Activated naive CD4-positive, alpha-beta T cell treated with anti-CD3 and anti-CD28 coated beads, Interleukin-2, amount 50 U/mL, for 24 hours (primary cell): ENCODE data around the gene TDP1.

Experiments
- H3K27ac Mint-ChIP-seq: one replicate; pipeline ENCODE4 v1.8.0; 2021; ENCODE audit warnings: mild to moderate bottlenecking, mixed read lengths
- H3K27me3 Mint-ChIP-seq: one replicate; pipeline ENCODE4 v1.8.0; 2021; ENCODE audit warnings: mixed read lengths
- H3K36me3 Mint-ChIP-seq: one replicate; pipeline ENCODE4 v1.8.0; 2021; ENCODE audit warnings: mixed read lengths
- H3K4me1 Mint-ChIP-seq: one replicate; pipeline ENCODE4 v1.8.0; 2021; ENCODE audit warnings: mixed read lengths
- H3K4me3 Mint-ChIP-seq: one replicate; pipeline ENCODE4 v1.8.0; 2021; ENCODE audit warnings: mild to moderate bottlenecking, mixed read lengths
- H3K9me3 Mint-ChIP-seq: one replicate; pipeline ENCODE4 v1.8.0; 2021; ENCODE audit warnings: mixed read lengths

TDP1 gene

GRCh38 chr14:89924268-89924667 is 31.5 kb upstream of the TDP1 start:
- Mint-ChIP-seq H3K4me1 (no peaks in the 10 kb centered on the region), H3K27ac (no peak overlapping the region), H3K9me3 (no peaks in the 10 kb centered on the region), H3K36me3 (no peaks in the 10 kb centered on the region), H3K27me3 (no peaks in the 10 kb centered on the region), H3K4me3 (no peak overlapping the region)

GRCh38 chr14:89926694-89927093 is 29.0 kb upstream of the TDP1 start:
- Mint-ChIP-seq H3K36me3 (peaks cover 4% of the 10 kb centered on the region), H3K4me3 (no peak overlapping the region), H3K27ac (no peak overlapping the region), H3K27me3 (no peaks in the 10 kb centered on the region), H3K4me1 (no peaks in the 10 kb centered on the region), H3K9me3 (no peaks in the 10 kb centered on the region)

- Mint-ChIP-seq H3K9me3 (no peaks in the 10 kb centered on the region), H3K4me1 (no peaks in the 10 kb centered on the region), H3K4me3 (no peak overlapping the region), H3K27me3 (no peaks in the 10 kb centered on the region), H3K27ac (no peak overlapping the region), H3K36me3 (peaks cover 4% of the 10 kb centered on the region)
Measured at GRCh38 chr14:89927186-89927865, 28.4 kb upstream of the TDP1 start.

- no peak overlapping the region for H3K27ac Mint-ChIP-seq
- H3K4me3 Mint-ChIP-seq: no peak overlapping the region
- no peaks in the 10 kb centered on the region for H3K4me1 Mint-ChIP-seq
- H3K9me3 Mint-ChIP-seq: no peaks in the 10 kb centered on the region
- peaks cover 4% of the 10 kb centered on the region for H3K36me3 Mint-ChIP-seq
- no peaks in the 10 kb centered on the region for H3K27me3 Mint-ChIP-seq
Measured at GRCh38 chr14:89933002-89933401, 22.7 kb upstream of the TDP1 start.

- no peaks in the 10 kb centered on the region for H3K27me3 Mint-ChIP-seq
- H3K9me3 Mint-ChIP-seq: no peaks in the 10 kb centered on the region
- H3K36me3 Mint-ChIP-seq: no peaks in the 10 kb centered on the region
- peaks cover under 1% of the 10 kb centered on the region for H3K4me1 Mint-ChIP-seq
- H3K4me3 Mint-ChIP-seq: no peak overlapping the region
- H3K27ac Mint-ChIP-seq: no peak overlapping the region
Measured at GRCh38 chr14:89936654-89937185, 19.0 kb upstream of the TDP1 start.

GRCh38 chr14:89941830-89942377 is 13.8 kb upstream of the TDP1 start:
- Mint-ChIP-seq H3K27ac (peak overlapping the region; percentile 10), H3K36me3 (no peaks in the 10 kb centered on the region), H3K4me3 (no peak overlapping the region), H3K9me3 (no peaks in the 10 kb centered on the region), H3K27me3 (no peaks in the 10 kb centered on the region), H3K4me1 (peaks cover 4% of the 10 kb centered on the region)

- Mint-ChIP-seq H3K9me3 (no peaks in the 10 kb centered on the region), H3K4me1 (peaks cover 7% of the 10 kb centered on the region), H3K27ac (peak overlapping the region; percentile 26), H3K4me3 (no peak overlapping the region), H3K27me3 (no peaks in the 10 kb centered on the region), H3K36me3 (peaks cover 8% of the 10 kb centered on the region)
Measured at GRCh38 chr14:89947344-89947743, 8.4 kb upstream of the TDP1 start.

- peaks cover 35% of the 10 kb centered on the region for H3K4me1 Mint-ChIP-seq
- no peaks in the 10 kb centered on the region for H3K27me3 Mint-ChIP-seq
- H3K4me3 Mint-ChIP-seq: no peak overlapping the region
- no peak overlapping the region for H3K27ac Mint-ChIP-seq
- no peaks in the 10 kb centered on the region for H3K9me3 Mint-ChIP-seq
- peaks cover 16% of the 10 kb centered on the region for H3K36me3 Mint-ChIP-seq
Measured at GRCh38 chr14:89952576-89952975, 3.2 kb upstream of the TDP1 start.

GRCh38 chr14:89953602-89954001 is 2.1 kb upstream of the TDP1 start:
- Mint-ChIP-seq H3K36me3 (peaks cover 14% of the 10 kb centered on the region), H3K9me3 (no peaks in the 10 kb centered on the region), H3K4me1 (peaks cover 44% of the 10 kb centered on the region), H3K27ac (no peak overlapping the region), H3K4me3 (peak overlapping the region; percentile 98), H3K27me3 (no peaks in the 10 kb centered on the region)

GRCh38 chr14:89954070-89955021 is 1.4 kb upstream of the TDP1 start, which contains the start of gene EFCAB11:
TSS of gene EFCAB11 (minus strand) at chr14:89954730. CDS start at chr14:89954660, 70 bp downstream.
- Mint-ChIP-seq H3K36me3 (peaks cover 13% of the 10 kb centered on the region), H3K4me1 (peaks cover 52% of the 10 kb centered on the region), H3K9me3 (no peaks in the 10 kb centered on the region), H3K27ac (peak within 1 kb of the TSS; percentile 95), H3K27me3 (no peaks in the 10 kb centered on the region), H3K4me3 (peak within 1 kb of the TSS; percentile 98)

- Mint-ChIP-seq H3K36me3 (peaks cover 12% of the 10 kb centered on the region), H3K9me3 (no peaks in the 10 kb centered on the region), H3K4me3 (peak overlapping the region; percentile 98), H3K27me3 (no peaks in the 10 kb centered on the region), H3K4me1 (peaks cover 59% of the 10 kb centered on the region), H3K27ac (peak overlapping the region; percentile 95)
Measured at GRCh38 chr14:89955022-89955744, 544 bp upstream of the TDP1 start.

- peaks cover 6% of the 10 kb centered on the region for H3K9me3 Mint-ChIP-seq
- peak overlapping the region; percentile 94 for H3K4me3 Mint-ChIP-seq
- peaks cover 74% of the 10 kb centered on the region for H3K4me1 Mint-ChIP-seq
- peak overlapping the region; percentile 96 for H3K27ac Mint-ChIP-seq
- no peaks in the 10 kb centered on the region for H3K27me3 Mint-ChIP-seq
- peaks cover 19% of the 10 kb centered on the region for H3K36me3 Mint-ChIP-seq
Measured at GRCh38 chr14:89956661-89957009, 908 bp downstream of the TDP1 start.

GRCh38 chr14:89957376-89957775 is 1.6 kb downstream of the TDP1 start:
- Mint-ChIP-seq H3K27ac (peak overlapping the region; percentile 96), H3K4me1 (peaks cover 75% of the 10 kb centered on the region), H3K27me3 (no peaks in the 10 kb centered on the region), H3K4me3 (peak overlapping the region; percentile 94), H3K9me3 (peaks cover 6% of the 10 kb centered on the region), H3K36me3 (peaks cover 19% of the 10 kb centered on the region)

GRCh38 chr14:89957791-89958190 is 2.1 kb downstream of the TDP1 start:
- Mint-ChIP-seq H3K27me3 (no peaks in the 10 kb centered on the region), H3K36me3 (peaks cover 22% of the 10 kb centered on the region), H3K4me3 (peak overlapping the region; percentile 94), H3K27ac (peak overlapping the region; percentile 96), H3K4me1 (peaks cover 78% of the 10 kb centered on the region), H3K9me3 (peaks cover 6% of the 10 kb centered on the region)

- peaks cover 6% of the 10 kb centered on the region for H3K9me3 Mint-ChIP-seq
- peaks cover 77% of the 10 kb centered on the region for H3K4me1 Mint-ChIP-seq
- peak overlapping the region; percentile 17 for H3K27ac Mint-ChIP-seq
- no peaks in the 10 kb centered on the region for H3K27me3 Mint-ChIP-seq
- peaks cover 32% of the 10 kb centered on the region for H3K36me3 Mint-ChIP-seq
- peak overlapping the region; percentile 33 for H3K4me3 Mint-ChIP-seq
Measured at GRCh38 chr14:89958966-89959365, 3.2 kb downstream of the TDP1 start.
